Endothelial cell of umbilical vein (primary cell): ENCODE data around the gene MARVELD3. TPM values are rescaled to one million over a fixed set of nuclear protein-coding genes. Genes with fewer than 3 reads are reported as not detected.

Source experiments
- BruUV-seq: library from RNA; stranded (reverse); fragments of 400-500 nt; replicated peaks from 2 replicates; lab custom pipeline; 2021; lab: Mats Ljungman, UMichigan
- CTCF ChIA-PET: fragments of 300-600, 350-600 bp; sonication (Branson Sonifier 250); formaldehyde crosslinking; loops from one replicate; lab custom pipeline; 2021; ENCODE audit warnings: antibody characterized with exemption, inconsistent platforms; lab: Charles Lee
- POLR2A ChIA-PET: fragments of 300-600, 350-600 bp; sonication (Branson Sonifier 250); formaldehyde crosslinking; loops from one replicate; lab custom pipeline; 2021; ENCODE audit warnings: antibody characterized with exemption, inconsistent platforms; lab: Charles Lee
- DNase-seq: peaks from one replicate; pipeline ENCODE4 v3.0.0-alpha.2; 2011; ENCODE audit warnings: low read depth, low spot score
- FAIRE-seq: peaks from 2 replicates; lab custom pipeline; 2011; peaks lifted over from hg19 to GRCh38; lab: Jason Lieb, UNC
- H2AFZ ChIP-seq: 2 replicates; pipeline ENCODE4 v1.6.0; 2012; ENCODE audit warnings: low read depth, low read length, control low read depth, inconsistent platforms
- H3K27ac ChIP-seq: 2 replicates; pipeline ENCODE4 v1.5.1; 2011; ENCODE audit warnings: low read depth, mild to moderate bottlenecking, control low read depth, low read length, moderate library complexity; ENCODE audit not compliant: insufficient read depth
- H3K27me3 ChIP-seq, 2 experiments: 2 replicates each; pipeline versions ENCODE4 v1.6.0 to v1.6.1; 2011; ENCODE audit warnings: low read length in 2 of 2, mixed read lengths in 1 of 2; ENCODE audit not compliant: control insufficient read depth in 2 of 2, insufficient read depth in 2 of 2
- H3K36me3 ChIP-seq, 2 experiments: 2 replicates in 1 of 2; 3 replicates in 1 of 2; pipeline ENCODE4 v1.5.1; 2011; ENCODE audit warnings: low read length in 2 of 2, mild to moderate bottlenecking in 1 of 2, moderate library complexity in 1 of 2; ENCODE audit not compliant: control insufficient read depth in 2 of 2, insufficient read depth in 2 of 2; ENCODE audit errors: extremely low read depth in 1 of 2
- H3K4me1 ChIP-seq: 3 replicates; pipeline ENCODE4 v1.5.1; 2011; ENCODE audit warnings: mild to moderate bottlenecking, low read length; ENCODE audit not compliant: control insufficient read depth, insufficient read depth; ENCODE audit errors: extremely low read depth
- H3K4me2 ChIP-seq: 2 replicates; pipeline ENCODE4 v1.6.1; 2011; ENCODE audit warnings: low read length, control low read depth, mixed read lengths; ENCODE audit not compliant: insufficient read depth
- H3K4me3 ChIP-seq, 3 experiments: fragments of 200-600 bp in 1 of 3; sonication (generic), shearing (Covaris generic) in 1 of 3; replicated peaks in 1 of 3; 2 replicates each; pipeline ENCODE4 v1.5.1; 2011 to 2016; ENCODE audit warnings: control low read depth in 3 of 3, low read length in 3 of 3, mild to moderate bottlenecking in 2 of 3, inconsistent platforms in 1 of 3, low read depth in 1 of 3, moderate library complexity in 1 of 3; ENCODE audit not compliant: insufficient read depth in 1 of 3
- H3K79me2 ChIP-seq: 2 replicates; pipeline ENCODE4 v1.6.0; 2012; ENCODE audit warnings: low read length, inconsistent platforms; ENCODE audit not compliant: control insufficient read depth, insufficient read depth
- H3K9ac ChIP-seq: replicated peaks from 2 replicates; pipeline ENCODE3; 2011; ENCODE audit warnings: low read length, control low read depth; ENCODE audit not compliant: insufficient read depth; ENCODE audit errors: extremely low read depth
- H3K9me1 ChIP-seq: replicated peaks from 3 replicates; pipeline ENCODE4 v1.6.0; 2011; ENCODE audit warnings: mild to moderate bottlenecking, low read length; ENCODE audit not compliant: control insufficient read depth, insufficient read depth; ENCODE audit errors: extremely low read depth
- H3K9me3 ChIP-seq: replicated peaks from 2 replicates; pipeline ENCODE4 v1.5.1; 2012; ENCODE audit warnings: low read length, inconsistent platforms; ENCODE audit not compliant: control insufficient read depth, insufficient read depth
- H4K20me1 ChIP-seq: replicated peaks from 2 replicates; pipeline ENCODE3; 2011; ENCODE audit warnings: mild to moderate bottlenecking, low read length; ENCODE audit not compliant: control insufficient read depth, insufficient read depth; ENCODE audit errors: extremely low read depth
- CTCF ChIP-seq, 2 donors: IDR thresholded peaks; 1 replicate in 1 of 2; 2 replicates in 1 of 2; pipeline ENCODE4 v1.5.1; 2011; ENCODE audit warnings: low read length in 2 of 2, mild to moderate bottlenecking in 2 of 2, moderate library complexity in 2 of 2, control low read depth in 1 of 2, inconsistent platforms in 1 of 2, low read depth in 1 of 2; ENCODE audit not compliant: insufficient read depth in 1 of 2; ENCODE audit errors: extremely low read depth in 1 of 2
- EZH2 ChIP-seq: IDR thresholded peaks from 2 replicates; pipeline ENCODE4 v1.6.1; 2012; ENCODE audit warnings: borderline replicate concordance, low read depth, mild to moderate bottlenecking, moderate library complexity, low read length, inconsistent platforms; ENCODE audit not compliant: severe bottlenecking
- FOS ChIP-seq: IDR thresholded peaks from 2 replicates; pipeline ENCODE4 v1.6.1; 2011; ENCODE audit warnings: mild to moderate bottlenecking, low read length, moderate library complexity, borderline replicate concordance; ENCODE audit not compliant: insufficient read depth
- GATA2 ChIP-seq: IDR thresholded peaks from 2 replicates; pipeline ENCODE4 v1.7.0; 2011; ENCODE audit warnings: low read depth, mild to moderate bottlenecking, moderate library complexity, mixed read lengths, low read length; ENCODE audit not compliant: insufficient read length, insufficient read depth
- JUN ChIP-seq: IDR thresholded peaks from 2 replicates; pipeline ENCODE4 v1.6.1; 2011; ENCODE audit warnings: borderline replicate concordance, low read depth; ENCODE audit not compliant: insufficient read length, insufficient read depth
- MAX ChIP-seq: IDR thresholded peaks from 2 replicates; pipeline ENCODE4 v1.6.1; 2011; ENCODE audit not compliant: insufficient read depth, insufficient read length
- MYC ChIP-seq: IDR thresholded peaks from one replicate; pipeline ENCODE4 v1.6.1; 2011; ENCODE audit warnings: mild to moderate bottlenecking, low read depth, low read length
- POLR2A ChIP-seq: IDR thresholded peaks from 2 replicates; pipeline ENCODE4 v1.6.1; 2012; ENCODE audit warnings: low read depth, mild to moderate bottlenecking, control low read depth, low read length
- POLR2AphosphoS5 ChIP-seq: IDR thresholded peaks from 2 replicates; pipeline ENCODE4 v1.6.1; 2012; ENCODE audit warnings: low read depth, mild to moderate bottlenecking, control low read depth, low read length, moderate library complexity; ENCODE audit not compliant: insufficient read depth
- dilution Hi-C: fragments of 300-500 bp; cut with MboI; formaldehyde crosslinking; loops from one replicate; pipeline ENCODE4 v1.15.0; 2019; ENCODE audit warnings: low sequenced_read_pairs; ENCODE audit not compliant: extremely low pct_ligation_motif_present
- intact Hi-C: fragments of 100-400 bp; cut with micrococcal nuclease; formaldehyde crosslinking; loops from one replicate; pipeline ENCODE4 v1.10.0; 2022
- polyA plus RNA-seq, 4 experiments: library from polyadenylated mRNA; depleted of rRNA in 3 of 4; stranded (reverse) in 3 of 4; unstranded in 1 of 4; fragments of >200 nt; gene quantifications; 2 replicates each; pipeline versions ENCODE4 v1.2.1 to v1.2.3, GENCODE V29; 2011 to 2012; ENCODE audit warnings: missing spikeins in 1 of 4
- total RNA-seq: library from RNA; stranded (reverse); gene quantifications from 2 replicates; pipeline ENCODE4 v1.2.3, GENCODE V29; 2021

MARVELD3 gene
- total and polyA plus RNA-seq, 2 donors (not counting 3 experiments of a cell fraction or from before 2014, with no cell fraction given): not detected

GRCh38 chr16:71610447-71610846 lies 15.5 kb upstream of the MARVELD3 start:
- Histone ChIP-seq H2AFZ (no peak overlapping the region), H3K27me3 (no peaks in the 10 kb centered on the region), H3K9me3 (no peaks in the 10 kb centered on the region), H3K27ac (no peak overlapping the region), H3K4me2 (no peak overlapping the region), H3K79me2 (no peaks in the 10 kb centered on the region), H4K20me1 (no peaks in the 10 kb centered on the region), H3K36me3 (no peaks in the 10 kb centered on the region), H3K4me1 (no peaks in the 10 kb centered on the region), H3K9ac (no peak overlapping the region), H3K4me3 (no peak overlapping the region), H3K9me1 (no peaks in the 10 kb centered on the region)
- dilution Hi-C loops: no loop called here
- no peak for DNase-seq
- POLR2A ChIA-PET: no interaction called here
- BruUV-seq: no TSS peak
- no peak for TF ChIP-seq MAX
- TF ChIP-seq JUN: no peak
- no peak for TF ChIP-seq EZH2
- no peak for TF ChIP-seq POLR2A
- TF ChIP-seq MYC: no peak
- no peak for TF ChIP-seq GATA2
- no peak for TF ChIP-seq POLR2AphosphoS5
- TF ChIP-seq CTCF (IDR thresholded peaks at IDR 0.05; ENCODE audit: extremely low read depth in 1 of 2, insufficient read depth in 1 of 2, low read depth in 1 of 2, low read length in 2 of 2): no peak
- no peak for TF ChIP-seq FOS
- intact Hi-C loops: loop anchor here (2.0 to 5.0 kb wide), 3 partner anchors 46 to 198 kb away; no protein-coding TSS in a partner anchor
- FAIRE-seq: no peak
- CTCF ChIA-PET: interaction anchor here (0.5 to 2.3 kb wide), 42 partner anchors 8 to 395 kb away, joined by 3 to 42 read pairs (median 4); partner anchors contain the start of genes CHST4 and TAT
